Measurements from ENCODE around the gene NUDT1.
A peak's percentile ranks its signal among the peaks of the same experiment; 100 is the strongest.

Gene NUDT1

DNA sequence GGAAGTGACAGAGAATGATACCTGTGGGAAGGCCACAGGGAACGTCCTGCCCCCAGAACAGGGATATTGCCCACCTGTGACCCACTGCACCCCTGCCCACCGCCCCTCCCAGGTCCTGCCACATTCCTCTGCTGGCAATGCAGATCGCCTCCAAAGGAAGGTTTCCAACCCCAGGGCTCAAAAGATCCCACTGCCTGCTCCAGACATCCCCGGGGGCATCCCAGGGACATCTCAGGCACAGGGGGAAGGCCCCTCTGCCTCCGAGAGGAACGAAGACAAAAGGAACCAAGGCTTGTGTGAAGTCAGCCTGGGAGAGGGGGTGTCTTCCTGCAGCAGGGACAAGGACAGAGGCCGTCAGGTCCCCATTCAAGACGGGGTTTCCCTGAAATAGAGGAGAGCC is 28.5 kb downstream of the NUDT1 start:
- no peak for DNase-seq

DNA sequence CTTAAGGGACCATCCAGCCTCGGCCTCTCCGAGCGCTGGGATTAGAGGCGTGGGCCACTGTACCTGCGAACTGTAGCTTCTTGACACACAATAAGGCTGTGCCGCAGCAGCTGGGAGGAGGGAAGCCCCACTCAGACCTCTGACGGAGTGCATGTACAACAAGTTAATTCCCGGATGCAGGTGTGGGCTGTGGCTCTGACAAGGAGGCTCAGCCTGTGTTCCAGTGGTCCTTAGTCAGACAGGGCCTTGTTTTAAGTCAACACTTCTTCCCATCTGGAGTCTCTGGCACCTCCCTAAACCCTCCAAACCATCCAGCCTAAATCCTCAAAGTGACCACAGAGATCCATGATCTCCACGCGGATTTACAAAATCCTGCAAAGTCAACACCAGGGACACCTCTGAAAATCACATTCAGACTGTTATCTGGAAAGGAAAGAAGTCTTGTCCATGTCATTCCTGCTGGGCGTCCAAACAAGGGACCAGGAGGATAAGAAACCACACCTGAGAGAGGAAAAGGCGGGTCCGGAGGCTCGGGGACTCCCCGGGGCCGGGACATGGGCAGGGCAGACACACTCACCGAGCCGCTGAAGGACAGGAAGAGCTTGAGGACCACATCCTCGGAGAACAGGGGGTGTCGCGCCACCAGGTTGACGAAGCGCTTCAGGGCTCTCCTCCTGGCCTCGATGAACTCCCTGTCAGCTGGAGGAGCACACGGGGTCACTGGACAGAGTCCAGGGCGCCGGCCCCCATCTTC is 29.4 kb downstream of the NUDT1 start:
- no peak for DNase-seq

DNA sequence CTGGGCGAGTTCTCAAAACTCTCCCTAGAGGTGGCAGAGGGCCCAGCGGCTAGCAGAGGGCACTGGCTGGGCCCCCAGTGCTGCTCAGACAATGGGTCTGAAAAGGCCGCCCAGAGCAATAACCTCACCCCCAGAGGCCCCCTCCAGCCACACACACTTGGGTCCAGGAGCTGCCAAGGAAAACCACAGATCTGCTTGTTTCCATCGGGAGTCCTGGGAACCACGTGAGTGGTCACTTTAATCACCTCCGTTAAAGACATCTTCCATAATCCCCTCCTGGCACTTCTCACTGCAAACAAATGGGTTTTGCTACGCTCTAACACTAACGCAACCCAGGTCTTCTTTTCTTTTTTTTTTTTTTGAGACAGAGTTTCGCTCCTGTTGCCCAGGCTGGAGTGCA is 30.0 kb downstream of the NUDT1 start:
- DNase-seq = no peak

DNA sequence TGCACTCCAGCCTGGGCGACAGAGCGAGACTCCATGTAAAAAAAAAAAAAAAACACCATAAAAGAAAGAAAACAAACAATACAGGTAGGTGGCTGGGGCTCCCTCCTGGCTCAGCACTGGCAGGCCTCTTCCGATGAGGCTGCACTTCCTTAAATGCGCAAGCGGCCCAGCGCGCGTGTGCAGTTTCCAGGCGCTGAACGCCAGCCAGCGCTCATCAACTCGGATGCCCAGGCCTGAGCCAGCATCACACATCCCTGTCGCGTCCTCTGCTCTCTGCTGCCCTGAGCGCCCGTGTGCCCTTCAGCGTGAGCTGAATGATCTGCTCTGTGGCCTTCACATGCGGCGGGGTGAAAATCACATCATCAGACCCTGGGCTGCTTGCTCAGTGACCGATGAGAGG is 31.8 kb downstream of the NUDT1 start:
- DNase-seq = peak in 1 of 14 donors; percentile 68

DNA sequence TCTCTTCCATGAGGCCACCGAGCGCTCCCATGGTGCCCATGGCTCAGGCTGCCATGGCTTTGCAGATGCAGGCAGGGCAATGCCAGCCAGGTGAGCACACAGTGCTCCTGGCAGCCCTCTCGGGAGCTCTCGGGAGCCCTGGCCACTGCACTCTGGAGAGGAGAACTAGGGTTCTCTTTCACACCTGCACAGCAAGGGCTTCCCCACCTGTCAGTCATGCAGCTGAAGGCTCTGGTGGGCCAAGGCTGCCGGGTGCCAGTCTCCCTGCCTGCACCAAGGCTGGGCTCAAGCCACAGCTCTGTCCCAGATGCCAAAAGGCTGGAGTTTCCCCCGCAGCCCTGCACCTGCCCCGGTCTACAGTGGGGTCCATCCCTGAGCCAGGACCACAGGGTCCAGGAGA is 32.6 kb downstream of the NUDT1 start:
- no peak for DNase-seq

DNA sequence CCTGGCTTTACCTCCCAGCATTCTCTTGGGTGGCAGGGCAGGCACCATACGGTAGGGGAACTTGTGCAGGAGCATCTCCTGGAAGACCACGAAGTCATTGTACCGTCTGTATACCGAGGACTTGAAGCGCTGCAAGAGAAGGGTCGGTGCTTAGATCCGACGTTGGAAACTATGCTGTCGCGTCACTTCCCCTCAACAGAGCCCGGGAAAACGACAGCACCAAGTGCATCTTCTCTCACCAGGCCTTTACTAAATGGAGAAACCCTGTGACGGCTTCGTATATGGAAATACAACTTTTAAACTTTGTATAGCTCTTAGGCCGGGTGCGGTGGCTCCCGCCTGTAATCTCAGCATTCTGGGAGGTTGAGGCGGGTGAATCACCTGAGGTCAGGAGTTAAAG is 33.1 kb downstream of the NUDT1 start:
- DNase-seq = no peak

DNA sequence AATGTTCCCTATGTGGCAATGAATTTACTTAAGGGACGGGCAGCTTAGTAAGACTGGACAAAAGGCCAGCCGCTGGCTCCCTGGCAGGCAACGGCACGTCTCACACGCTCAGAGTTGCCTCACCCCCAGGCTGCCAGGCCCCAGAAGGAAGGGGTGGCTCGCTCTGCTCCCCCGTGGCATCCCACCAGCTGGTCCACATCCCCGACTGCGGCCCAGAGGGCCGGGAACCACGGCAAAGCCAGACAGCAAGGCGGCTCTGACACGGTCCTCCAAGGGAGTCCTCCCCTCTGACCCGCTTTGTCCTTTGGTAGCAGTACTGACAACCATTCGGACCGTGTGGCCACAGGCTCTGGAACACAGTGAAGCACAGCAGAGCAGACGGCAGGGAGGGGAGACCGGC is 34.1 kb downstream of the NUDT1 start:
- peak in 1 of 14 donors; percentile 49 for DNase-seq

DNA sequence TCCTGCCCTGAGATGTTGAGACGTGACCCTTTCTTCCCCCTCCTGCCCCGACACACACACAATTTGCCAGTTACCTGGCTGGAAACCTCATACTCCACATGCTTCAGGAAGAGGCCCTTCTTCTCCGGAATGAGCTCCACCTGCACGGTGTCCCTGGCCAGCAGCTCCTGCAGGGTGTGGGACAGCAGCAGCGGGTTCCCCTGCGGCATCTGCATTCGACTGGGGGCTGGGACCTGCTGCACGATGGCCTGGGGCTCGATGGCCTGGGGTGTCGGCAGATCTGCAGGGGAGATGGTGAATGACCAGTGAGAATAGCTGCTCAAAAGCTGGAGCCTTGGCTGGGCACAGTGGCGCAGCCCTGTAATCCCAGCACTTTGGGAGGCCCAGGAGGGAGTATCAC is 36.0 kb downstream of the NUDT1 start:
- DNase-seq = no peak

DNA sequence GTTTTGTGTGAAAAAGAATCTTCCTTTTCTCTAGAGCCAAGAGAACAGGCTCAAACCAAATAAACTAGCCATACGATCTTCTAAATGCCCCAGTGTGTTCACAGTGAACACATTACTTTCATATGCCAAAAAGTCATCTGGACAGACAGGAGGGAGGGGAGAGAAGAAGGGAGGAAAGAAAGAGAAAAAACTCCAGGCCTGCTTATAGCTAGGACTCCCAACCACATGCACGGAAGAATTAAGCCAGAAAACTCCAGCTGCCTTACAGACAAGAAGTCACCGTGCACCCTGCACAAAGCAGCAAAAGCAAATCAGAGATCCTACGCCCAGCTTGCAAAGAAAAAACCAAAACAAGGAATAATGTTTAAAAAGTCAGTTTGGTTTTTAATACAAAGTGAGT is 37.9 kb downstream of the NUDT1 start:
- peak in 1 of 14 donors; percentile 15 for DNase-seq

DNA sequence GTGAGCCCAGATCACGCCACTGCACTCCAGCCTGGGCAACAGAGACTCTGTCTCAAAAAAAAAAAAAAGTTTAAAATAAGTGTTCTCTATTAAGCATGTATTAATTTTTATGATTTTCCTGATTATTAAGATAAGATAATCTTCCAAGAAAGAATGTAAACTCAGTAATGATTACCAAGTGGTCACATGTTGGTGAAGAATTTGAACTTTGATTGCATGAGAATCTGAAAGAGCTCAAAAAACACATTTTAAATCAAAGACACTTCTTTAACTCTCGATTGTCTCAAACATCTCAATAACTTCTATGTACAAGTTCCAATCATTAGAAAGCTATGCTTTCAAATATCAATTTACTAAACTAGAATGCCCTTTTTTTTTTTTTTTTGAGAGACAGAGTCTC is 38.4 kb downstream of the NUDT1 start:
- no peak for DNase-seq

DNA sequence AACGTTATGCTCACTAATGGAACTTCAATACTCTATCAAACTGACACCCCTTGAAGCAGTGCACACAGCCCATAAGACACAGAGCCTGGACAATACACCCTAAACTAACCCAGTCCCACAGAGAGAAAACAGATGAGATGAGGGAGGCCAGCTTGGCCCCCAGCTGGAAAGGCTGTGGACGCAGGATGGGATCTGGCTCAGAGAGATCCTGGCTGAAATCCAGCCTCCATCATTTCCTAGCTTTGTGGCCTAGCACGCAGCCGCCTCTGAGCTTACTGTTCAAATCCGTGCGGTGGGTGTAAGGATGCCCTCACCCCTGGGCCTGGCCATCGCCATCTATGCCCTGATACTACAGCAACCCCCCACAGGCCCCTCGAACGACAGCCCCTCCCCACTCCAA is 39.5 kb downstream of the NUDT1 start:
- DNase-seq = peak in 3 of 14 donors; percentile 7 to 79 (median 15)

DNA sequence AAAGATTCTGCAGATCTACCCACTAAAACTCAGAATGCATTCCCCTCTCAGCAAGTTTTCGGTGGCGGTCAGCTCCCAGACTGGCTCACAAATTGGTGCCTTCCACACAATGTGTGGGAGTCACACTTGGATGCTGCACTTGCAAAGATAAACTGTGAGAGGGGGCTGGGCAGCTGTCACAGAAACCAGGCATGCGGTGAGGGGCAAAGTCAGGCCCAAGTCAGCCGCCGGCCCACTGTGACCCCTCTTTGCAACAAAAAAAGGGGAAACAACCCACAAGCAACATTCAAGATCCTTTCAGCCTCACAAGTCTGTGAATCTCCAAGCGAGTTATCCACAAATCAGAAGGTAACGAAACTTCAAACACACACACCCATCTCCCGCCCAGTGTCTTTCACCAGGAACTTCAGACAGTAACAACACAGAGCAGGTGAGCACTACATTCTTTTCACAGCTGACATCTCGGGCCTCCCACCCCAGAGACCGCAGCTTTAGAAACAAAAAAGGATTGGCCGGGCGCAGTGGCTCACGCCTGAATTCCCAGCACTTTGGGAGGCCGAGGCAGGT is 40.2 kb downstream of the NUDT1 start:
- DNase-seq = peak in 1 of 14 donors; percentile 46

DNA sequence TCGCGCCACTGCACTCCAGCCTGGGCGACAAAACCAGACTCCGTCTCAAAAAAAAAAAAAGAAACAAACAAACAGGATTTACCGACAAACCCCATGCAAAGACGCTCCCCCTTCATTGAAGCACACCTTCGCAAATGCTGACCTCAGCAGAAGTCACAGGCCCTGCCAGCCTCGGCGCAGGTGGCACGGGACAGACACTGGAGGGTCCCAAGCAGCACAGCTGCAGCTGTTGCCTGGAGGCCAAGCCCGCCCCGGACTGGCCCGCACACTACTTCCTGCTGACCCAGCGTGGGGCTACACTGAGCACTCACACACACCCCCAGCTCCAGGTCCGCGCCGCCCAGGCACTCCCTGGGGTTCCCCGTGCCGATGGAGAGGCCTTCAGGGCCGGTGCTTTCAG is 41.0 kb downstream of the NUDT1 start:
- no peak for DNase-seq

DNA sequence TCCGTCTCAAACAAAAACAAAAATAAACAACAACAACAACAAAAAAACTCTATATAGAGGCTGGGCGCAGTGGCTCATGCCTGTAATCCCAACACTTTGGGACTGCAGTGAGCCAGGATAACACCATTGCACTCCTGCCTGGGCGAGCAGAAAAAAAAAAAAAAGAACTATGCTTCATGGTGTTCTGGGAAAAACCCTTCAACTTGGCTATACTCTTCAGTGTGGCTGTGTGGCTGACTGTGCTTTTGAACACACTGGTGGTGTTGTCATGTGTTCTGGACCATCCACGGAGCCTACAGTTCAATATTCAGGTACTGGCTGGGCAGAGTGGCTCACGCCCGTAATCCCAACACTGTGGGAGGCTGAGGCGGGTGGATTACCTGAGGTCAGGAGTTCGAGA is 45.7 kb downstream of the NUDT1 start:
- DNase-seq = no peak

DNA sequence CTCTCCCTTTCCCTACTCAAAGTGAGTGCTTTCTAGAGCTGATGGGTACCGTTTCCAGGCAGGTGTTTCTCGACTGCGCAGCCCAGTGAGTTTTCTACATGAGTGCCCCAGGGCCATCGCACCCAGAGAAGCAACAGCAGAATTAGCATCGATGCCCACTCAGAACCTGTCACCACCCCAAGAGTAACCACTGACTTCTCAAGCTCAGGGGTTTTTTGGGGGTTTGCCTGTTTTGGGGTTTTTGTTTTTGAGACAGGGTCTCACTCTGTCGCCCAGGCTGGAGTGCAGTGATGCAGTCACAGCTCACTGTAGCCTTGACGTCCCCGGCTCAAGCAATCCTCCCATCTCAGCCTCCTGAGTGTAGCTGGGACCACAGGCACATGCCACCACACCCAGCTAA is 46.5 kb downstream of the NUDT1 start:
- DNase-seq = no peak

DNA sequence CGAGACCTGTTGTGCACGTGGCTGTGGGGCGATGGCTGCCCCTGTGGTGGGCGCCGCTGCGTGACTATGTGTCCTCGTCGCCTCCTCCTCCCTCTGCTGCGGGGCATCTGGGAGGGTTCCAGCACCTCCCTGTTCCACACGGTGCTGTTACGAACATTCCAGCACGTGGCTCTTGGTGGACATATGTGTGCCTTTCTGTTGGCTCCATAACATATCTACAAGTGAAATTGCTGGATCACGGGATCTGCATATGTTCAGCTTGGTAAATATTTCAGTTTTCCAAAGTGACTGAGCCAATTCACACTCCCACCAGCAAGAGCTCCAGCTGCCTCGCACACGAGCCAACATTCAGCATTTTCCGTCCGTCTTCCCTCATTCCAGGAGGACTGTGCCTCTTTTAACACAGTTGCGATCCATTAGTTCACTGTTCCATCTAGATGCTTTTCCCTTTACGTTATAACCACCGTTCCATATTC is 47.1 kb downstream of the NUDT1 start:
- DNase-seq = peak in 1 of 14 donors; percentile 36

DNA sequence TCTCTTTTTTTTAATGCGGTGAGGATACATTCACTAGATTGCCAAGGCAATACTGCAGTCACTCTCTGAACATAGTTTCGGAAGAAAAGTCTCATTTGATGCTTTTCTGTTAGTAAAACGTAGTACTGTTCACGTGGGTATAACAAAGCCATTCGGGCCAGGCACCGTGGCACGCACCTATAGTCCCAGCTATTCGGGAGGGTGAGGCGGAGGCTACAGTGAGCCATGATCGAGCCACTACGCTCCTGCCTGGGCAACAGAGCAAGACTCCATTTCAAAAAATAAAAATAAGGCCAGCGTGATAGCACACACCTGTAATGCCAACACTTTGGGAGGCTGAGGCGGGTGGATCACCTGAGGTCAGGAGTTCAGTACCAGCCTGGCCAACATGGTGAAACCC is 47.6 kb downstream of the NUDT1 start:
- no peak for DNase-seq

DNA sequence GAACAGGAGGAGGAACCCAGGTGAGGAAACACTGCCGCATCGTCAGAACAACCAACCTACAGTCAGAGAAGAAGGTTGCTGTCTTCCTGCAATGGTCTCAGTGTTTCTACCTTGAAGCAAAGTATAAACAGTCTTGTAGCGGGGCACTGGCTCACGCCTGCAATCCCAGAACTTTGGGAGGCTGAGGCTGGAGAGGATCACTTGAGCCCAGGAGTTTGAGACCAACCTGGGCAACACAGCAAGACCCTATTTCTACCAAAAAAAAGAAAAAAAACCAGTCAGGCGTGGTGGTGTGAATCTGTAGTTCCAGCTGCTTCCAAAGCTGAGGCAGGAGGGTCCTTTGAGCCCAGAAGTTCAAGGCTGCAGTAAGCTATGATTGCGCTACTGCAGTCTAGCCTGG is 48.9 kb downstream of the NUDT1 start:
- DNase-seq = no peak

DNA sequence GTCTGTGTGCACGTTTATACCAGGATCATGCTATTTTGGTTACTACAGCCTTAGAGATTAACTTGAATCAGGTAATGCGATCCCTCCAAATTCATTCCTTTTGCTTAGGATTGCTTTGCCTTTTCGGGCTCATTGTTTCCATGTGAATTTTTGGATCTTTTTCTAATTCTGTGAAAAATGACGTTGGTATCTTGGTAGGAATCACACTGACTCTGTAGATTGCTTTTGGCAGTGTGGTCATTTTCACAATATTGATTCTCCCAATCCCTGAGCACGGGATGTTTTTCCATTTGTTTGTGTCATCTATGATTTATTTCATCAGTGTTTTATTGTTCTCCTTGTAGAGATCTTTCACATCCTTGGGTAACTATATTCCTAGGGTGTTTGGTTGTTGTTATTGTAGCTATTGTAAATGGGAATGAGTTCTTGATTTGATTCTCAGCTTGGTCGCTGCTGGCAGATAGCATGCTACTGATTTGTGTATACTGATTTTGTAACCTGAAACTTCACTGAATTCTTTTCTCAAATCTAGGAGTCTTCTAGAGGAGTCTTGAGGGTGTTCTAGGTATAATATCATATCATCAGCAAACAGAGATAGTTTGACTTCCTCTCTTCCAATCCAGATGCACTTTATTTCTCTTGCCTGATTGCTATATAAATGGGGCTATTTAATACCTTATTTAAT is 54.1 kb downstream of the NUDT1 start:
- no peak for DNase-seq

DNA sequence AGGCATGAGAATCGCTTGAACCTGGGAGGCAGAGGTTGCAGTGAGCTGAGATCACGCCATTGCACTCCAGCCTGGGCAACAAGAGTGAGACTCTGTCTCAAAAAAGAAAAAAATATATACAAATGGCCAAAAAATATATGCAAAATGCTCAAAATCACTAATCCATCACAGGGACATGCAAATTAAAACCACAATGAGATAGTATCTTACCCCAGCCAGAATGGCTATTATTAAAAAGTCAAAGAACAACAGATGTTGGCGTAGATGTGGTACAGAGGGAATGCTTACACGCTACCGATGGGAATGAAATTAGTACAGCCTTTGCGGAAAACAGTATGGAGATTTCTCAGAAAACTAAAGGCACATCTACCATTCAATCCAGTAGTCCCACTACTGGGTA is 54.8 kb downstream of the NUDT1 start:
- no peak for DNase-seq

DNA sequence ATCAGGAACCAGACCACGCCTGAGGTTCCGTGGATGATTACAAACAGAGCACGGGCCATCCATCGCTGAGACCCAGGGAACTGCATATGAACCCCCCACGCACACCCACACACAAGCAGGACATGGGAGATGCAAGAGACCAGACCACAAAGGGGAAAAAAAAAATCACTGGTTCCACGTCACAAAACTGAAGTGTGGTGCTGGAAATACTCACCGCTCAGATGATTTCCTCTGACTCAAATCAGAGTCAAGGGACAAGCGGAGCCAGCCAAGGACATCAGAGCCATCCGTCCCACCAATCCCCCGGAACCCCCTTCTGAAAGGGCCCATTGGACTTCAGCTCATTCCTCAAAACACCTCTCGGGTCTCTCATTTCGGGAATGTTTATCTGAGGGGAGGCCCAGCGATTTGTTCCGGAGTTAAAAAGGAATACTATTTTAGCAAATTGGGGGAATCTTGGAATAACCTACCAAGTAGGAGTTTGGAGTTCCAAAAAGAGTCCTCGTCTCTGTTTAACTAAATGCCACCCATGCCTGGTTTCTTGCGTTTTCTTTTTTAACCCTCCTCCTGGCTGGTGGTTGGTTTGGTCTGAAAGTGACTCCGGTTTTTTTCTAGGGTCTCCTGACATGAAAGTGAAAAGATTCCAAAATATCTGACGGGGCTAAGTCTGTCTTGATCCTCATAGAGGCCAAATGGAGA is 57.3 kb downstream of the NUDT1 start:
- DNase-seq = peak in 1 of 14 donors; percentile 37

DNA sequence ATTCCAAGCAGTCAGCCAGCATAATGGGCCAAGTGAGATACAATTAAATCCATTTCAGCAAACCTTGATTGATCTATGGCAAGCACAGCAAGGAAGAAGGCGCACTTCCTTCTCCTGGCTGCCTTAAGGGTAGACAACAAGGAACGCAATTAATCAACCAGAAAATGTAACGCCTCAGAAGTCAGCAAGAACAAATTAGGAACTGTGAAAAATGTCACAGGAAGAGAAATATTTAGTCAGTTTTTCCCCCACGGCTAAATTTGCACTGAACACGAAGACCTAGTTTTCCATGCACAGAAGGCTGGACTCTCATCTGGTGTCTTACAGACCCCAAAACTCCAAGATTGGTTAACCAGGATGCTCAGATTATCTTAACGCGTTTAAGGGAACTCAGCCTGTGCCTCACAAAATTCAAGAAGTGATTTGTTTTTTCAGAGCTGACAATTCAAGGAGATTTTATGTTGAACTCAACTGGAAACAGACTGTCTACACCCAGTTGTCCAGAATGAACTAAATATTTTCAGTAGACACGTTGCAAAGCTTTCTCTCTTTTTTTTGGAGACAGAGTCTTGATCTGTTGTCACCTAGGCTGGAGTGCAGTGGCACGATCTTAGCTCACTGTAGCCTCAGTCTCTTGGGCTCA is 58.0 kb downstream of the NUDT1 start:
- no peak for DNase-seq
